Calu3 (cell line): Measurements from ENCODE around the gene SPINT1. TPM values are rescaled to one million over a fixed set of nuclear protein-coding genes. Genes with fewer than 3 reads are reported as not detected.

Source experiments
- Bru-seq: library from RNA; stranded (reverse); fragments of 400-500 nt; gene quantifications from one replicate; lab custom pipeline; 2021; lab: Mats Ljungman, UMichigan
- BruChase-seq, 2 experiments: library from RNA; stranded (reverse); fragments of 400-500 nt; gene quantifications; one replicate each; lab custom pipeline; 2021; lab: Mats Ljungman, UMichigan
- BruUV-seq: library from RNA; stranded (reverse); fragments of 400-500 nt; replicated peaks from 2 replicates; lab custom pipeline; 2021; lab: Mats Ljungman, UMichigan
- CTCF ChIA-PET: fragments of 300-600 bp; sonication (Branson Sonifier 250); formaldehyde crosslinking; loops from one replicate; lab custom pipeline; 2022; ENCODE audit warnings: antibody characterized with exemption; lab: Charles Lee
- DNase-seq: peaks from one replicate; pipeline ENCODE4 v3.0.0; 2022
- H3K27ac Mint-ChIP-seq: one replicate; pipeline ENCODE4 v1.8.0; 2022; ENCODE audit warnings: mixed read lengths; ENCODE audit not compliant: unreplicated experiment
- H3K27me3 Mint-ChIP-seq: one replicate; pipeline ENCODE4 v1.8.0; 2022; ENCODE audit warnings: mixed read lengths; ENCODE audit not compliant: unreplicated experiment
- H3K36me3 Mint-ChIP-seq: one replicate; pipeline ENCODE4 v1.8.0; 2022; ENCODE audit warnings: mild to moderate bottlenecking, moderate library complexity, mixed read lengths; ENCODE audit not compliant: insufficient read depth, unreplicated experiment
- H3K4me1 Mint-ChIP-seq: one replicate; pipeline ENCODE4 v1.8.0; 2022; ENCODE audit warnings: mild to moderate bottlenecking, low read depth, mixed read lengths; ENCODE audit not compliant: unreplicated experiment
- H3K4me3 Mint-ChIP-seq: one replicate; pipeline ENCODE4 v1.8.0; 2022; ENCODE audit warnings: mild to moderate bottlenecking, low read depth, moderate library complexity, mixed read lengths; ENCODE audit not compliant: unreplicated experiment
- H3K9me3 Mint-ChIP-seq: one replicate; pipeline ENCODE4 v1.8.0; 2022; ENCODE audit warnings: low read depth, mixed read lengths; ENCODE audit not compliant: unreplicated experiment
- intact Hi-C: fragments of 100-400 bp; cut with micrococcal nuclease; formaldehyde crosslinking; loops from one replicate; pipeline ENCODE4 v1.10.0; 2022; ENCODE audit not compliant: unreplicated experiment
- long read RNA-seq: library from polyadenylated mRNA; stranded (forward); transcript quantifications from one replicate; pipeline ENCODE4 v2.0.0, GENCODE V29; 2022
- total RNA-seq: library from RNA; stranded (reverse); gene quantifications from 2 replicates; pipeline ENCODE4 v1.2.3, GENCODE V29; 2022
- TF ChIP-seq, protein P1 (sequence below): fragments of 200-600 bp; IDR thresholded peaks from one replicate; pipeline ENCODE4 v1.8.0; 2022; ENCODE audit warnings: antibody characterized with exemption; ENCODE audit not compliant: unreplicated experiment

The SPINT1 gene
- total RNA-seq (93.7 and 98.4 TPM in 2 replicates), Bru-seq, nascent RNA (percentile 64 among the genes with signal in this experiment), BruChase-seq, experiment 1, labeled RNA remaining after a 6-hour chase (percentile 86 among the genes with signal in this experiment), BruChase-seq, experiment 2, labeled RNA remaining after a 2-hour chase (percentile 71 among the genes with signal in this experiment)
- long read RNA-seq, transcript SPINT1-201 (11 exons, 3,056 nt) = minor isoform, 50 of 190 reads
- long read RNA-seq, transcript SPINT1-202 (11 exons, 2,456 nt) = major isoform, 60 of 190 reads
- long read RNA-seq, partial matches to known transcripts = 39 of 190 reads
- long read RNA-seq, other reads (novel, unspliced or antisense) = 41 of 190 reads

GRCh38 chr15:40843885-40844695 is at the start of gene SPINT1:
SPINT1 (plus strand) TSS chr15:40844048; CDS start chr15:40844555, 507 bp downstream.
- peak; percentile 62 for DNase-seq
- intact Hi-C loops = no loop called here
- no peaks in the 10 kb centered on the region for H3K27me3 Mint-ChIP-seq
- BruUV-seq = no TSS peak
- H3K4me3 Mint-ChIP-seq = peak within 1 kb of the TSS; percentile 79
- TF ChIP-seq, protein P1, sequence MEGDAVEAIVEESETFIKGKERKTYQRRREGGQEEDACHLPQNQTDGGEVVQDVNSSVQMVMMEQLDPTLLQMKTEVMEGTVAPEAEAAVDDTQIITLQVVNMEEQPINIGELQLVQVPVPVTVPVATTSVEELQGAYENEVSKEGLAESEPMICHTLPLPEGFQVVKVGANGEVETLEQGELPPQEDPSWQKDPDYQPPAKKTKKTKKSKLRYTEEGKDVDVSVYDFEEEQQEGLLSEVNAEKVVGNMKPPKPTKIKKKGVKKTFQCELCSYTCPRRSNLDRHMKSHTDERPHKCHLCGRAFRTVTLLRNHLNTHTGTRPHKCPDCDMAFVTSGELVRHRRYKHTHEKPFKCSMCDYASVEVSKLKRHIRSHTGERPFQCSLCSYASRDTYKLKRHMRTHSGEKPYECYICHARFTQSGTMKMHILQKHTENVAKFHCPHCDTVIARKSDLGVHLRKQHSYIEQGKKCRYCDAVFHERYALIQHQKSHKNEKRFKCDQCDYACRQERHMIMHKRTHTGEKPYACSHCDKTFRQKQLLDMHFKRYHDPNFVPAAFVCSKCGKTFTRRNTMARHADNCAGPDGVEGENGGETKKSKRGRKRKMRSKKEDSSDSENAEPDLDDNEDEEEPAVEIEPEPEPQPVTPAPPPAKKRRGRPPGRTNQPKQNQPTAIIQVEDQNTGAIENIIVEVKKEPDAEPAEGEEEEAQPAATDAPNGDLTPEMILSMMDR = no peak
- peak within 1 kb of the TSS; percentile 60 for H3K27ac Mint-ChIP-seq
- peaks cover 10% of the 10 kb centered on the region for H3K4me1 Mint-ChIP-seq
- CTCF ChIA-PET = interaction anchor here (0.5 to 1.5 kb wide), 5 partner anchors 14 to 56 kb away, joined by 3 to 6 read pairs (median 5); no protein-coding TSS in a partner anchor
- peaks cover 37% of the 10 kb centered on the region for H3K36me3 Mint-ChIP-seq
- no peaks in the 10 kb centered on the region for H3K9me3 Mint-ChIP-seq

- no peaks in the 10 kb centered on the region for H3K9me3 Mint-ChIP-seq
- BruUV-seq = no TSS peak
- intact Hi-C loops = no loop called here
- no peak overlapping the region for H3K27ac Mint-ChIP-seq
- no peak overlapping the region for H3K4me3 Mint-ChIP-seq
- no peak for DNase-seq
- no peaks in the 10 kb centered on the region for H3K36me3 Mint-ChIP-seq
- TF ChIP-seq, protein P1 = no peak
- CTCF ChIA-PET = no interaction called here
- peaks cover 23% of the 10 kb centered on the region for H3K4me1 Mint-ChIP-seq
- H3K27me3 Mint-ChIP-seq = no peaks in the 10 kb centered on the region
Observed at GRCh38 chr15:40796041-40796440, 47.8 kb upstream of the SPINT1 start.

DNA sequence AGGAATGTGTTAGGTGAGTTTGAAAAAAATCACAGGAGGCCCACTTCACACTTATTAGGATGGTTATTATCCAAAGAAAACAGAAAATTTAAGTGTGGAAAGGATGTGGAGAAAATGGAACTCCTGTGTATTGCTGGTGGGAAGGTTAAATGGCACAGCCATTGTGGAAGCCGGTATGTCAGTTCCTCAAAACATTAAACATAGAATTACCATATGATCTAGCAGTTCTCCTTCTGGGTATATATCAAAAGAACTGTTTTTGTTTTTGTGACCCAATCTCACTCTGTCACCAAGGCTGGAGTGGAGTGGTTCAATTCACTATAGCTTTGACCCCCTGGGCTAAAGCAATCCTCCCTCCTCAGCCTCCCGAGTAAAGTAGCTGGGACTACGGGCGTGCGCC is 47.3 kb upstream of the SPINT1 start:
- H3K4me3 Mint-ChIP-seq = no peak overlapping the region
- CTCF ChIA-PET = interaction anchor here (0.9 kb wide), 1 partner anchor 12 kb away, joined by 5 read pairs; no protein-coding TSS in a partner anchor
- intact Hi-C loops = no loop called here
- DNase-seq = no peak
- no peaks in the 10 kb centered on the region for H3K36me3 Mint-ChIP-seq
- no TSS peak for BruUV-seq
- TF ChIP-seq, protein P1 = no peak
- H3K27me3 Mint-ChIP-seq = no peaks in the 10 kb centered on the region
- H3K27ac Mint-ChIP-seq = no peak overlapping the region
- peaks cover 23% of the 10 kb centered on the region for H3K4me1 Mint-ChIP-seq
- H3K9me3 Mint-ChIP-seq = no peaks in the 10 kb centered on the region

- TF ChIP-seq, protein P1 = no peak
- BruUV-seq = no TSS peak
- H3K27ac Mint-ChIP-seq = no peak overlapping the region
- H3K4me3 Mint-ChIP-seq = no peak overlapping the region
- intact Hi-C loops = no loop called here
- no peaks in the 10 kb centered on the region for H3K27me3 Mint-ChIP-seq
- H3K36me3 Mint-ChIP-seq = no peaks in the 10 kb centered on the region
- CTCF ChIA-PET = no interaction called here
- H3K9me3 Mint-ChIP-seq = no peaks in the 10 kb centered on the region
- DNase-seq = no peak
- H3K4me1 Mint-ChIP-seq = peaks cover 13% of the 10 kb centered on the region
Observed at GRCh38 chr15:40799523-40799922, 44.3 kb upstream of the SPINT1 start.
